Measurements from ENCODE around the gene CNGB1.
A peak's percentile ranks its signal among the peaks of the same experiment; 100 is the strongest.

CNGB1 gene

GRCh38 chr16:57996406-57997175 lies 25.7 kb upstream of the CNGB1 start:
- no peak for TF ChIP-seq CTCF (IDR thresholded peaks at IDR 0.05; ENCODE audit: extremely low read depth, missing control alignments)
- DNase-seq (ENCODE audit: low spot score) = no peak

GRCh38 chr16:57995721-57996405 lies 24.9 kb upstream of the CNGB1 start:
- no peak for TF ChIP-seq CTCF (IDR thresholded peaks at IDR 0.05; ENCODE audit: extremely low read depth, missing control alignments)
- no peak for DNase-seq (ENCODE audit: low spot score)

GRCh38 chr16:57994778-57995177 lies 23.9 kb upstream of the CNGB1 start:
- TF ChIP-seq CTCF (IDR thresholded peaks at IDR 0.05; ENCODE audit: extremely low read depth, missing control alignments) = peak; percentile 16
- DNase-seq (ENCODE audit: low spot score) = peak; percentile 70

GRCh38 chr16:57994361-57994760 lies 23.4 kb upstream of the CNGB1 start:
- TF ChIP-seq CTCF (IDR thresholded peaks at IDR 0.05; ENCODE audit: extremely low read depth, missing control alignments) = no peak

GRCh38 chr16:57993897-57994296 lies 23.0 kb upstream of the CNGB1 start:
- DNase-seq (ENCODE audit: low spot score) = no peak
- TF ChIP-seq CTCF (IDR thresholded peaks at IDR 0.05; ENCODE audit: extremely low read depth, missing control alignments) = no peak

More at GRCh38 chr16:57994361-57994760, 23.4 kb upstream of the CNGB1 start:
- no peak for DNase-seq (ENCODE audit: low spot score)

GRCh38 chr16:57993438-57993837 lies 22.5 kb upstream of the CNGB1 start:
- no peak for DNase-seq (ENCODE audit: low spot score)
- no peak for TF ChIP-seq CTCF (IDR thresholded peaks at IDR 0.05; ENCODE audit: extremely low read depth, missing control alignments)

- no peak for TF ChIP-seq CTCF (IDR thresholded peaks at IDR 0.05; ENCODE audit: extremely low read depth, missing control alignments)
- no peak for DNase-seq (ENCODE audit: low spot score)
These were observed 21.2 kb upstream of the CNGB1 start for GRCh38 chr16:57992084-57992483.

All from GM20000 (cell line).